ENCODE measurements around the gene EXOC4.

EXOC4 gene

DNA sequence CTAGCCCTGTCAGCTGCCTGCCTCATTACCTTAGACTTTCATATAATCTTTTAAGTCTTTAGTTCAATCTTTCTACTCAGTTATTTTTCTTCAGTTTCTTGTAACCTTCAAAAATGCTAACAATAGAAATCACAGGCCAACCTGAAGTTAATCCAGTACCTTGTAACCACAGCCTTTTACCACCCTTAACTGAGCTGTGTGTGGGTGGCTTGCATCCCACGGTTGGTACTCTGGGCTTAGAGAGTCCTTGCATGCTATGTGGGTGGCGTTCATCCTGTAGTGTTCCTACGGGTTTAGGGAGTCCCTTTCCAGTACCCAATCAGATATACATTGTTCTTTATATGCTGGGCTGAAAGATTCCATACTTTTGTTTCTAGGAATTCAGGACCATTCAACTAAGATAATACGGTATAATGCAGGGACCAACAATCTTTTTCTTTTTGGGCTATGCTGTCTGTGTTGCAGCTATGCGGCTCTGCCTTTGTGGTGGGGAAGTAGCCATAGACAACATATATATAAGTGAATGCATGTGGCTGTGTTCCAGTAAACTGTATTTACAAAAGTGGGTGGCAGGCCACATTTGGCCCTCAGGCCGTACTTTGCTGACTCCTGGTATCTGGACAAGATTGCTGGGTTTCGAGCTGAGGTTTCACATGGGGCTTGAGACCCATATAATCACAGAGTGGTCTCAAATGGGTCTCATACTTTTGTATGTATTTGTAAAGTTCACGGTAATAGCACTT, 593.5 kb downstream of the EXOC4 start:
- H3K9me3 Mint-ChIP-seq = no peaks in the 10 kb centered on the region
- DNase-seq (ENCODE audit: low spot score in 2 of 2) (no peak), ATAC-seq (no peak)
- H3K4me1 Mint-ChIP-seq = no peaks in the 10 kb centered on the region
- H3K27ac Mint-ChIP-seq = no peak overlapping the region
- H3K4me3 Mint-ChIP-seq = no peak overlapping the region
- H3K36me3 Mint-ChIP-seq = no peaks in the 10 kb centered on the region

DNA sequence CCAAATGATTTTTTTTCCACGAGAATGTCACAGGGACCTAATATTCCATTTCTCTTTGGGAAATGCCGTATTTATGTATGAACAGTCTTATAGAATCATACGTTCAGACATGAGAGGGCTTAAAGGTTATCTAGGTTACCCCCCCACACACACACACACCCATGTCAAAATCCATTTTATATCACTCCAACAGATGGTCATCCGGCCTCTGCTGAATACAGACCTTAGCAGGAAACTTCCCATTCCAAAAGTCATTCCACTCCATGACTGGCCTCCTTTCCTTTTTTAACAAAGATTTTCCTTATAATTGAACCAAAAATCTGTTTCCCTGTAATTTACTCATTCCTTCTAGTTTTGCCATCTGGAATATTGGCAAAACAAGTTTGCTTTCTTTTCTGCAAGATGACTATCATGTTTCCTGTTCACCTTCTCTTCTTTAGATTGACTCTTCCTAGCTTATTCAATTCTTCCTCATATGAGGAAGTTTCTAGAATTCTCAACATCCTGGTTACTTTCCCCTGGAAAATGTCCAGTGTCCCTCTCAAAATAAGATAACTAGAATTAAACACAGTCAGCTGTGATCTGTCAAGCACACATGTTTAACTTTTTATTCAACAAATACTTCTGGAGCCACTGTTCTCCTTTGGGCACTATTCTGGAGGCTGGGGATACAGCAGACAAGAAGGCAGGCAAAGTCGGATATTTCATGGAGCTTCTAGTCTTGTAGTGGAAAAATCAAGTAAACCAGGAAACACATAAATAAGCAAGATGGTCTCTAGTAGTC, 597.8 kb downstream of the EXOC4 start:
- no peak overlapping the region for H3K27ac Mint-ChIP-seq
- DNase-seq (ENCODE audit: low spot score in 2 of 2) (no peak), ATAC-seq (no peak)
- no peaks in the 10 kb centered on the region for H3K9me3 Mint-ChIP-seq
- no peak overlapping the region for H3K4me3 Mint-ChIP-seq
- no peaks in the 10 kb centered on the region for H3K36me3 Mint-ChIP-seq
- peaks cover 7% of the 10 kb centered on the region for H3K4me1 Mint-ChIP-seq

DNA sequence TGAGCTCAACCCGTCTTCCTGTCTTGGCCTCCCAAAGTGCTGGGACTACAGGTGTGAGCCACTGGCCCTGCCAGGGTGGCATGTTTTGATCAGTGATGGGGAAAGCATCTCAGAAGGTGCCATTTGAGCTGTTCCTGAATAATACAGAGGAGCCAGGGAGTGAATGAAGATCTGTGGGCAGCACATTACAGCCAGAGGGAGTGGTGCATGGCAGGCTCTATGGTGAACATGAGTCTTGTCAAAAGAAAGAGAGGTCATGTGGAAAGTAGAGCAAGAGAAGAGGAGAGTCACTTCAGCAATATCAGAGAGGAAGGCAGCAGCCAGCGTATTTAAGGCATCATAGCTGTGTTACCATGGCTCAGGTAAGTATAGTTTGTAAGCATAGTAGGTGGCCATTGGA, 598.5 kb downstream of the EXOC4 start:
- DNase-seq (ENCODE audit: low spot score in 2 of 2) (no peak), ATAC-seq (no peak)
- no peaks in the 10 kb centered on the region for H3K36me3 Mint-ChIP-seq
- H3K4me3 Mint-ChIP-seq = no peak overlapping the region
- H3K4me1 Mint-ChIP-seq = peaks cover 7% of the 10 kb centered on the region
- no peak overlapping the region for H3K27ac Mint-ChIP-seq
- H3K9me3 Mint-ChIP-seq = no peaks in the 10 kb centered on the region

DNA sequence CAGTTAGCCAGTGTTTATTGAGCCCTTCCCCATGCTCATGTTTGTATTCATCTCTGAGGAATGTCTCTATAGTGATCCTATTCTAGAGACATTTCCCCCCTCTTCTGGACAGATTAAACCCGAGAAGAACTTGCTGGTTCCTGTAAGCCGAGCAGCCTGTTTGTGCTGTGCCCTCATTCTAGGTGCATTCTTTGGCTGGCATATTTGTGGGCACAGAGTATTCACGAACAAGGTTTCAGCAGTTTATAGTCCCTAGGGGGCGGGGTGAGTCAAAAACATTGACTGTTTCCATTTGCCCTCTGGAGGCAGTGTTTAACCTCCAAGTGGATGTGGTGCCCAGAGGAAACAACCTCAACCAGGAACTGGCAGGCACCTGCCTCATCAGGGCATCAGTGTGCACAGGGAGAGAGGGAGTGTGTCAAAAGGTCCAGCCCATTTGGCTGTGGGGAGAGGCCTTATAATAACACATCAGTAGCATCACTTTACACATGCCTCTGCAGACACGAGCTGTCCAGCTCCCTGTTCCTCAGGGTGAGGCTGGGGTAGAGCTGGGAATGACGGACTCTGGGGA, 600.9 kb downstream of the EXOC4 start:
- H3K27ac Mint-ChIP-seq = no peak overlapping the region
- H3K36me3 Mint-ChIP-seq = no peaks in the 10 kb centered on the region
- no peak overlapping the region for H3K4me3 Mint-ChIP-seq
- H3K9me3 Mint-ChIP-seq = no peaks in the 10 kb centered on the region
- no peak for DNase-seq (ENCODE audit: low spot score in 2 of 2)
- peak; percentile 31 for ATAC-seq
- H3K4me1 Mint-ChIP-seq = peaks cover 7% of the 10 kb centered on the region

DNA sequence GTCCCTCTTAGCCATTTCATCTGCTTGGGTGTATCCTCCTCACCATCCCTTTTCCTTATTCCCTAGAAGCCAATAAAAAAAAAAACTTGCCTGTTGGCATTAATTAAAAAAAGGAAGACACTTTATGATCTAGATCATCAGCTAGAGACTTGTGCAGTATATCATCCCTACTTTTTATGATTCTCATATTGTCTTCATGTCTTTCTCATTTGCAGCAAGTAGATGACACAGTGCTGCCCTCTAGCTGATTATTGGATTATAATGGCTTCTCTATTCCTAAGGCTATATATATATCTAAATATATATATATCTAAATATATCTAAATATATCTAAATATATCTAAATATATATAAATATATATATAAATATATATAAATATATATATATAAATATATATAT, 601.9 kb downstream of the EXOC4 start:
- no peak overlapping the region for H3K4me3 Mint-ChIP-seq
- peaks cover 7% of the 10 kb centered on the region for H3K4me1 Mint-ChIP-seq
- no peak for DNase-seq (ENCODE audit: low spot score in 2 of 2)
- no peak for ATAC-seq
- no peak overlapping the region for H3K27ac Mint-ChIP-seq
- no peaks in the 10 kb centered on the region for H3K36me3 Mint-ChIP-seq
- H3K9me3 Mint-ChIP-seq = no peaks in the 10 kb centered on the region

DNA sequence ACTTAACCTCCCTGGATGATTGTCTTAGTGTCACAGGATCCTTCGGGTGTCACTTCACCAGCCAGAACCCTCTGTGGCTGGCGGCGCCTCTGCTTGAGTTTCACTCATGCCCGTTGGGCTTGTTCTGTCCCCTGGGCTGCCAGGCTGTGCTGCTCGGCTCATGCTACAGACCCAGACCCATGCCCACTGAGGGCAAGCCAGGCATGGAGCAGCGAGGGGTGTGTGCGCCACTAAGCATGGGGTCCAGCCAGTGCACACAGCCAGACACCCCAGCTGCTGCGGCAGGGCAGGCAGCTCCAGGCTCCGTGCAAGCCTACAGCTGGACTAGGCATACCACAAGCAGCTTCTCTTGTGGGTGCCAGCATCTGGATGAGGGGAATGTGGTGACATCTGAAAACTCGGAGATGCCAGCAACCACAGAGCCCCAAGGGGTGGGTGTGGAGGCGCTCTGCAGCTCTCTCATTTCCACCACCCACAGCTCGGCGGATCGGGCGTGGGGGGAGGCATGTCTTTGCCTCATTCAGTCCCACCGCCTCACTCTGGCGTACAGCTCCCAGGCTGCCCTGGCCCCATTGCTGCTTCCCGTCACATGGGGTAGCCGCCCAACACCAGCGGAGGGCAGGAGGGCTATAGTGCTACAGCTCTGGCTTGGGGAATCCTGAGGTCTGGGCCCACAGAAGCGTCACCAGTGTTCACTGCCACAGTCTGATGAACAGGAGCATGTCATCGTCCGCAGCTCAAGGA, 604.7 kb downstream of the EXOC4 start:
- DNase-seq (ENCODE audit: low spot score in 2 of 2) (no peak), ATAC-seq (no peak)
- Mint-ChIP-seq H3K4me3 (no peak overlapping the region), H3K9me3 (no peaks in the 10 kb centered on the region), H3K4me1 (peaks cover 7% of the 10 kb centered on the region), H3K27ac (no peak overlapping the region), H3K36me3 (no peaks in the 10 kb centered on the region)

DNA sequence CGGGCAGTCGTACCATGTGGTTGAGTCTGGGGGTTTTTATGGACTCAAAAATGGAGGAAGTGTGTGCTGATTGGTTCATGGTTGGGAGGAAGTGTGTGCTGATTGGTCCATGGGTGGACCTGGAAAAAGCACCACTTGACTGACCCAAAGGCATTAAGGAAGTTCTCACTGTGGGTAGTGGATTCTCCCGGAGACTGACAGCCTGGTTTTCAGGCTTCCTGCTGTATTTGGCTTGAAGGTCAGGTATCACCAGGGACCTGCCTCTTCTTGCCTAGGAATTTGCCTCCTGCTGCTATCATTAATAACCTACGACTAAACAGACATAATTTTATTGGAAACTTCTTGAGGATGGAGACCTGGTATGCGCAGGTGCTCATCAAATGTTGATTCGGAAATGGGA, 605.4 kb downstream of the EXOC4 start:
- Mint-ChIP-seq H3K9me3 (no peaks in the 10 kb centered on the region), H3K4me3 (no peak overlapping the region), H3K4me1 (peaks cover 4% of the 10 kb centered on the region), H3K36me3 (no peaks in the 10 kb centered on the region), H3K27ac (no peak overlapping the region)
- ATAC-seq (no peak), DNase-seq (ENCODE audit: low spot score in 2 of 2) (no peak)

DNA sequence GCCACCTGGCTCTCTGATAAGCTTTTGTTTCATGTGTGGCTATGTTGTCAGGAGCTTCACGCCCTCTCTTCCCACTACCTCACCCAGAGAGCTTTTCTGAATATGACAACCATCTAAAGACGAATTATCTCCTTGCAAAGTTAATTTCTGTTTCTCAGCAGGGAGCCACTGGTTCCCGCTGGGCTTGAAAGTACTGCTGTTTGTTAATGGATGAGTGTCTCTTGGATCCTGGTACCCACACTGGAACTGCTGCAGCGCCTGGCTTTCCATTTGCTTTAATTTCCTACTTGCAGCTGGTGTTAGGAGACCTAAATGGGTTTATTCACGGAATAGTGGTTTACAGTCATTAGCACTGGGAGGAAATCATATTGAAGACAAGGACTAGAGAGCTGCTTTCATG, 606.4 kb downstream of the EXOC4 start:
- ATAC-seq = no peak
- H3K9me3 Mint-ChIP-seq = no peaks in the 10 kb centered on the region
- DNase-seq (ENCODE audit: low spot score in 2 of 2) = no peak
- H3K4me3 Mint-ChIP-seq = no peak overlapping the region
- no peak overlapping the region for H3K27ac Mint-ChIP-seq
- H3K36me3 Mint-ChIP-seq = no peaks in the 10 kb centered on the region
- H3K4me1 Mint-ChIP-seq = no peaks in the 10 kb centered on the region

DNA sequence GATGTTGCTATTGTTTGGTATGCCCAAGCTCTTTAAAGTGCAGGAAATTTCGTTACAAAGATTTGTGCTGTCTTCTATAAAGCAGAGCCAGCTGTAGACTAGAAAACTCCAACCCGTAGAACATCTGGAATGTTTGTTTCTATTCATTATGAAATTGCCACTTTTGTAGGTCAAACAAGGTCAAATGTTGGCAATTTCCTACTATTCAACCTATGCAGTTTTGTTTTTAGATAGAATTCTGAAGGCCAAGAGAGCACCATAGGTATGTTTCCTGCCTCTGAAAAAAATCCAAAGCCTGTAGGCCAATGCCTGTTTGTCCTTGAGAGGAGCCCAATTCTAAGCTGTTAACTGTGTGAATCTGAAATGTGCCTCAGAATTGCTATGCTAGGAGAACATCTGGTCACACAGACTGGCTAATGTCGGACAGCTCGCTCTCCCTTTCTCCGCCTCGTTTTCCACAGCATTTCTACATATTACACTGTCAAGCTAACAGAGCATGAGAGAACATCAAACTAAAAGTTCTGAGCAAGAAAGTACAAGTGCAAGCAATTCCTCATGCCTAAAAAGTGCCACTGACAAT, 607.1 kb downstream of the EXOC4 start:
- Mint-ChIP-seq H3K27ac (no peak overlapping the region), H3K4me3 (no peak overlapping the region), H3K4me1 (no peaks in the 10 kb centered on the region), H3K36me3 (no peaks in the 10 kb centered on the region), H3K9me3 (no peaks in the 10 kb centered on the region)
- ATAC-seq (no peak), DNase-seq (ENCODE audit: low spot score in 2 of 2) (no peak)

DNA sequence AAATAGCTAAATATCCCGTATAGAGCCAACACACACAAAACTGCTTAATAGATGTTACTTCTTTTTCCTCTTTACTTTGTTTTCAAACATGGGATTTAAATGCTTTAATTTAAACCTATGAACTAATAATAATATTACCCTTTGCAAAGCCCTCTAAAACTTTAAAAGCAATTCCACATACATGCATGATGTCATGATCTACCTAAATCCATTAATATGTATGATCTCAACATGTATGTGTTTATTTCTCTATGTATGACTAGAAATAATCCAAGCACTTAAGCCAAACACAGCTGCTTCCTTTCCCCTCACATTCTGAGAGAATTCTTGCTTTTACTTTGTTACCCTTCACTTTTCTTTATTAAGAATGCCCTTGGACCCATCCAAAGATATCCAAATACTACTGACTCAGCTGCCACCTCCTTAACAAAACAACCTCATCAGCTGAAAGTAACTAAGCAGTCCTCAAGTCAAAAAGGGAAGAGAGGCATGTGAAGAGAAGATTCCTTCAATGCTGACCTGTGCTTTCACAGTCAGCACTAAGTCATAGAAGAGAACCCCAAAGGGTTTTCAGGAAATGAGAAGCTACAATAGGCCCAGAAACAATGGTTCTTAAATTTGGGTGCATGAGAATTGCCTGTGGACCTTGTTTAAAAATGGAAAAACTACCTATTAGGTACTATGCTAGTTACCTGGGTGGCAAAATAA, 607.9 kb downstream of the EXOC4 start:
- H3K9me3 Mint-ChIP-seq = no peaks in the 10 kb centered on the region
- H3K27ac Mint-ChIP-seq = no peak overlapping the region
- no peak overlapping the region for H3K4me3 Mint-ChIP-seq
- DNase-seq (ENCODE audit: low spot score in 2 of 2) (no peak), ATAC-seq (no peak)
- no peaks in the 10 kb centered on the region for H3K36me3 Mint-ChIP-seq
- H3K4me1 Mint-ChIP-seq = peaks cover 5% of the 10 kb centered on the region

DNA sequence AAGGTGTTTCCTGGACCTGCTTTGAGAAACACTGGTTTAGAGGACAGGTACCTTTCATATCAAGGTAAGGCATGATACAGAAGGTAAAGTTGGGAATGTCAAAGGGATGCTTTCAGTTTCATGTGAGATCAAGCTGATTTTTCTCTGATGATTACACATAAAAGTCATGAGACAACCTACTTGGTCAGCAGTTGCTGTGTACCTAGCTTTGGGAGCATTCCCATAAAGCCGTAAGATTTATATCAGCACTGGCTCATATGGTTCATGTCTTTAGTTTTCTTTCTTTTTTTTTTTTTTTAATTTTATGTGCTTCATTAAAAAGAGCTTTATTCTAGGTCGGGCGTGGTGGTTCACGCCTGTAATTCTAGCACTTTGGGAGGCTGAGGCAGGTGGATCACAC, 609.0 kb downstream of the EXOC4 start:
- no peak overlapping the region for H3K4me3 Mint-ChIP-seq
- peaks cover 5% of the 10 kb centered on the region for H3K4me1 Mint-ChIP-seq
- ATAC-seq (no peak), DNase-seq (ENCODE audit: low spot score in 2 of 2) (no peak)
- no peaks in the 10 kb centered on the region for H3K9me3 Mint-ChIP-seq
- H3K27ac Mint-ChIP-seq = no peak overlapping the region
- H3K36me3 Mint-ChIP-seq = no peaks in the 10 kb centered on the region

DNA sequence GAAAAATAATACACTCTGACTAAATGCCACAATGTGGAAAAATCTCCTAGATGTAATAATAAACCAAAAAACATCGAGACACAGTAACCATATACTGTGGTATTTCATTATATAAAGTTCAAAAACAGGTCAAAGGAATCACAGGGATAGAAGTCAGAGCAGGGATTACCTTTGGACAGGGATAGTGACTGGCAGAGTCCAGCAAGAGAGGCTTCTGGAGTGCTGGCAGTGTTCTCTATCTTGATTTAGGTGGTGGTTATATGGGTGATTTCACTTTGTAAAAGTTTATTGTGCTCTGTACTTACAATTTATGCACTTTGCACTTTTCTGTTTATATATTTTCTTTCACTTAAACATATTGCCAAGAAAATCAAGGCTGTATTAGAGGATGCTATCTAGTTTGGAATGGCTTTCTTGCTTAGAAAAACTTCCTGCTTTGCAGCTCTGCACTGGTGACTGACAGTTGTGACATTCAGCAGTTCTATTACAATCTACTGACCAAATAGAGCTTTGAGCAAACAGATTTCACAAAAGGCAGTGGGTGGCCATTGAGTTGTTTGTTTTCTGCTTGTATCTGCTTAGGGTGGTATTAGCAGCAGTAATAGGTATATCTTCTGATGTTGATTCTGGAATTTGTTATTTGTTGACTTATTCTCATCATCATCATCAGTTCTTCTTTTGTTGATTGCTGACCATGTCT, 610.6 kb downstream of the EXOC4 start:
- no peaks in the 10 kb centered on the region for H3K36me3 Mint-ChIP-seq
- ATAC-seq (no peak), DNase-seq (ENCODE audit: low spot score in 2 of 2) (no peak)
- H3K4me1 Mint-ChIP-seq = peaks cover 5% of the 10 kb centered on the region
- no peaks in the 10 kb centered on the region for H3K9me3 Mint-ChIP-seq
- H3K27ac Mint-ChIP-seq = no peak overlapping the region
- no peak overlapping the region for H3K4me3 Mint-ChIP-seq

DNA sequence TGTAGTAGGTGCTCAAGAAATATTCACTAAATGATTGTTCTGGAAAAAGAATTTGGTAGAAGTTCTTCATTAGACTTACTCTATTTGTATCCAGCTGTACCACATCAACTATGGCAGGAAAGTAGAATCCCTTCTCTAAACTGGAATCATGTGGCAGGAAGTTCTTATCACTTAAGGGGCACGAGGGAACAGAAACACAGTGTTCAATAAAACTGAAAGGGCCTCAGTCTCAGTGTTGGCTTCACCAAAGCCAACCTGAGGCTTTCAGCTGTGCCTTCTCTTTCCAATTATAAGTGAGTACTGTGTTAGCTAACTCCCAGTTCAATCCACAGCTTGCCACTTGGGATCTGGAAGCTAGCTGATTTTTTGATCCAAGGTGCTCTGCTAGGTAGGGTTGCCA, 616.7 kb downstream of the EXOC4 start:
- no peak for DNase-seq (ENCODE audit: low spot score in 2 of 2)
- H3K4me1 Mint-ChIP-seq = peaks cover 51% of the 10 kb centered on the region
- H3K9me3 Mint-ChIP-seq = peaks cover 5% of the 10 kb centered on the region
- no peak overlapping the region for H3K27ac Mint-ChIP-seq
- ATAC-seq = no peak
- H3K36me3 Mint-ChIP-seq = no peaks in the 10 kb centered on the region
- no peak overlapping the region for H3K4me3 Mint-ChIP-seq

DNA sequence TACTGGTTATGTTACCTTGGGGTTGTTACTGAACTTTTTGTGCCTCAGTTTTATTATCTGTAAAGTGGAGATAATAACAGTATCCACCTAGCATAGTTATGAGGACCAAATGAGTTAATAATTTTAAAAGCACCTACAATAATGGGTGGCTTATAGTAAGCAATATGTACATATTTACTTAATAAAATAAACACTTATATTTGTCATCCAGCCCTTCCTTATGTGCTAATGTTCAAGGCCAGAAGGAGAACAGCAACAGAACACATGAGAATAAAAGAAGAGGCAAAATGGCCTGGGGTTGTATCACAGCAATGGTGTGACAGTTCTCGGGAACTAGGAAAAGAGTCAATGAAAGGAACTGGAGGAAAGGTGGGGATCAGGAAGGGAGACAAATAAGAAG, 618.9 kb downstream of the EXOC4 start:
- no peak for DNase-seq (ENCODE audit: low spot score in 2 of 2)
- H3K36me3 Mint-ChIP-seq = no peaks in the 10 kb centered on the region
- ATAC-seq = no peak
- H3K4me1 Mint-ChIP-seq = peaks cover 59% of the 10 kb centered on the region
- no peak overlapping the region for H3K4me3 Mint-ChIP-seq
- peaks cover 7% of the 10 kb centered on the region for H3K9me3 Mint-ChIP-seq
- H3K27ac Mint-ChIP-seq = no peak overlapping the region

All from stimulated activated effector memory CD8-positive, alpha-beta T cell treated with anti-CD3 and anti-CD28 coated beads, Interleukin-12 subunit alpha, Interleukin-12 subunit beta, amount 100 ng/mL, for 72 hours (primary cell).